ENCODE results near the gene GULP1. TPM values are rescaled to one million over a fixed set of nuclear protein-coding genes. Genes with fewer than 3 reads are reported as not detected.

The GULP1 gene
- total and polyA plus RNA-seq, 2 of the 4 experiments (the other 2 are of a cell fraction): 24.4 to 40.1 TPM

GRCh38 chr2:188305271-188305670 lies 13.6 kb downstream of the GULP1 start:
- no peak overlapping the region for H3K4me3 ChIP-seq (ENCODE audit: insufficient read depth, low read depth, low read length)
- peak overlapping the region; percentile 22 for H2AK5ac ChIP-seq (ENCODE audit: low read depth, low read length)
- in situ Hi-C loops (cut with MboI; ENCODE audit: low sequenced_read_pairs): loop anchor here (25.0 kb wide), 1 partner anchor 1107 kb away; no protein-coding TSS in a partner anchor
- WGBS, 2 experiments (ENCODE audit: extremely low coverage in 2 of 2, insufficient read length in 1 of 2): no CpG with 5 or more reads among the region's 1 CpG
- BruUV-seq (replicated peaks): no TSS peak
- no peak overlapping the region for H3K4me2 ChIP-seq (ENCODE audit: low read depth, low read length)
- H3K9me1 ChIP-seq (ENCODE audit: insufficient read depth, low read length): peaks cover 7% of the 10 kb centered on the region; the same call in 1 of the 2 replicates
- POLR2A ChIA-PET (ENCODE audit: unreplicated experiment): no interaction called here
- H3K56ac ChIP-seq (ENCODE audit: extremely low read depth, insufficient read depth, low read length): no peak overlapping the region
- intact Hi-C loops (cut with micrococcal nuclease): no loop called here
- peak overlapping the region; percentile 78 for H2BK5ac ChIP-seq (ENCODE audit: low read depth, low read length, poor library complexity, severe bottlenecking)
- H2BK120ac ChIP-seq (ENCODE audit: low read depth, low read length): peak overlapping the region; percentile 99
- peak overlapping the region; percentile 50; the same call in 1 of the 3 replicates for H2BK15ac ChIP-seq (ENCODE audit: low read depth, low read length)
- peak overlapping the region; percentile 66; the same call in 1 of the 2 replicates for H4K5ac ChIP-seq (ENCODE audit: low read depth, low read length)
- peak overlapping the region; percentile 45; the same call in 1 of the 2 replicates for H4K91ac ChIP-seq (ENCODE audit: insufficient read depth, low read depth, low read length)
- peak overlapping the region in 1 of 2 experiments; percentile 24; a peak in 1 of 4 replicates for H4K8ac ChIP-seq (ENCODE audit: low read depth in 2 of 2, low read length in 2 of 2)
- no peak overlapping the region for H2AFZ ChIP-seq (replicated peaks; ENCODE audit: low read length, poor library complexity)
- no peak overlapping the region for H2AK9ac ChIP-seq (replicated peaks; ENCODE audit: low read depth, low read length, poor library complexity)
- no peaks in the 10 kb centered on the region for H3K27me3 ChIP-seq (ENCODE audit: control insufficient read depth, insufficient read depth, low read length)
- no peak overlapping the region for H3K9ac ChIP-seq (ENCODE audit: low read depth, low read length)
- dilution Hi-C loops (cut with HindIII; ENCODE audit: low sequenced_read_pairs, unreplicated experiment): no loop called here
- no peak overlapping the region for H3K27ac ChIP-seq (ENCODE audit: insufficient read depth, low read length)
- H3K18ac ChIP-seq (ENCODE audit: low read depth, low read length): peak overlapping the region; percentile 18
- peak overlapping the region; percentile 61 for H2BK20ac ChIP-seq (ENCODE audit: low read depth, low read length)
- CTCF ChIA-PET: no interaction called here
- peaks cover 49 to 71% of the 10 kb centered on the region in 2 experiments for H3K79me1 ChIP-seq (ENCODE audit: low read depth in 1 of 2, low read length in 2 of 2)
- TF ChIP-seq RAD21 (IDR thresholded peaks at IDR 0.05; ENCODE audit: low read length): no peak
- TF ChIP-seq MAZ (IDR thresholded peaks at IDR 0.05; ENCODE audit: borderline replicate concordance, low read depth, low read length): no peak
- no peak for TF ChIP-seq USF2 (IDR thresholded peaks at IDR 0.05; ENCODE audit: low read depth, low read length)
- H3K4me1 ChIP-seq (ENCODE audit: control insufficient read depth, insufficient read depth, low read length): peaks cover 13% of the 10 kb centered on the region
- H3K4ac ChIP-seq (ENCODE audit: low read depth, low read length): peak overlapping the region; percentile 97
- no peaks in the 10 kb centered on the region for H3K36me3 ChIP-seq (ENCODE audit: control insufficient read depth, insufficient read depth, low read length)
- no peaks in the 10 kb centered on the region for H3K9me3 ChIP-seq (ENCODE audit: control insufficient read depth, insufficient read depth, low read length)
- no peak for ATAC-seq (ENCODE audit: low read depth)
- peak overlapping the region; percentile 41 for H3K23ac ChIP-seq (ENCODE audit: low read depth, low read length)
- no peaks in the 10 kb centered on the region for H4K20me1 ChIP-seq (ENCODE audit: insufficient read depth, low read length)
- no peak for DNase-seq
- H3K14ac ChIP-seq (replicated peaks; ENCODE audit: low read depth, low read length): peak overlapping the region; percentile 68
